ENCODE data around the gene FUT6.
"Not testable (repeated sequence)": the region's sequence is repeated elsewhere in the genome, so short reads cannot be mapped to it uniquely, and the experiment has no call there.

FUT6 gene

DNA sequence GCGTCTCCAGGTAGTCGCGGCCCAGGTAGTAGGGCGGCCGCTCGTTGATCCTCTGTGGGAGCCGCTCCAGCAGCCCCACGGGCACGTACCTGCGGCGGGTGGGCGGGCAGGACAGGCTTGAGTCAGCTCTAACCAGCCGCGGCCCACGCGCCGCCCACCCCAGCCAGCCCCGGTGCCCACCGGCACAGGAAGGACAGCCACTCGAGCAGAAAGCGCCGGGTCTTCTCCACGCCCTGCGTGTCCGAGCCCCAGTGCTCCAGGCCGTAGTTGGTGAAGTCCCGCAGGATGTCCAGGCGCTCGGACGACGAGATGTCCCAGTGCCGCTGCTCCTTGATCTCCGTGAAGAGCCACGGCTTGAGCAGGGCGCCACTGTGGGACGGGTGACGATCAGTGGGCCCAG, 54.1 kb downstream of the FUT6 start:
- no peak for DNase-seq (ENCODE audit: low spot score)
- no peak overlapping the region for H3K27ac ChIP-seq
- TF ChIP-seq, protein P1, sequence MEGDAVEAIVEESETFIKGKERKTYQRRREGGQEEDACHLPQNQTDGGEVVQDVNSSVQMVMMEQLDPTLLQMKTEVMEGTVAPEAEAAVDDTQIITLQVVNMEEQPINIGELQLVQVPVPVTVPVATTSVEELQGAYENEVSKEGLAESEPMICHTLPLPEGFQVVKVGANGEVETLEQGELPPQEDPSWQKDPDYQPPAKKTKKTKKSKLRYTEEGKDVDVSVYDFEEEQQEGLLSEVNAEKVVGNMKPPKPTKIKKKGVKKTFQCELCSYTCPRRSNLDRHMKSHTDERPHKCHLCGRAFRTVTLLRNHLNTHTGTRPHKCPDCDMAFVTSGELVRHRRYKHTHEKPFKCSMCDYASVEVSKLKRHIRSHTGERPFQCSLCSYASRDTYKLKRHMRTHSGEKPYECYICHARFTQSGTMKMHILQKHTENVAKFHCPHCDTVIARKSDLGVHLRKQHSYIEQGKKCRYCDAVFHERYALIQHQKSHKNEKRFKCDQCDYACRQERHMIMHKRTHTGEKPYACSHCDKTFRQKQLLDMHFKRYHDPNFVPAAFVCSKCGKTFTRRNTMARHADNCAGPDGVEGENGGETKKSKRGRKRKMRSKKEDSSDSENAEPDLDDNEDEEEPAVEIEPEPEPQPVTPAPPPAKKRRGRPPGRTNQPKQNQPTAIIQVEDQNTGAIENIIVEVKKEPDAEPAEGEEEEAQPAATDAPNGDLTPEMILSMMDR (IDR thresholded peaks at IDR 0.05): no peak
- no peak overlapping the region for H3K4me3 ChIP-seq

DNA sequence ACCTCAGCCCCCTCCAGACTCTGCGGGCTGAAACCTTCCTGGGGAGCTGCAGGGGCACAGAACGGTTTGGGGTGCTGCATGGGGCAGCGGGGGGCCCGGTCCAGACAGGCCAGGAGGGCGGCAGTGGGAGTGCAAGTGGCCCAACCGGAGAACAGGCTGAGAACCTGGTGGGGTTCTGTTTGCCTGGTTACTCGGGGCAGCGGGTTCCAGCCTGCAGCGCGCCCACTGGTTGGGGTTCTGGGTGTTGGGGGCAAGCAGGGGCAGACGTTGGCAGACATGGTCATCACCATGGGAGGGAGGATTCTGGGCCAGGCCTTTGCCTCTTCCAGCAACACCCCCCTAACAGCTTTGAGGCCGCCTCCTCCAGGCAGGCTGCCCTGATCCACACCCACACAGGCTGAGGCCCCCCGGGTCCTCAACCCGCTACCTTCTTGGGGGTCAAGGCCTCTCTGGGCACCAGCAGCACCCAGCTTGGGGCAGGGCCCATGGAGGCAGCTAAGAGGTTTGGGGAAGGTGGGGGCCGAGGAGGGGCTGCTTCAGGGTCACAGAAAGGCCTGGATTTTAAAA, 54.8 kb downstream of the FUT6 start, which contains the start of gene PRR22:
Gene PRR22, minus strand, starts transcription at position 166 of the 567 bp plus-strand sequence. Its CDS starts 86 bp downstream, at position 80.
- no peak within 1 kb of the TSS for H3K27ac ChIP-seq

DNA sequence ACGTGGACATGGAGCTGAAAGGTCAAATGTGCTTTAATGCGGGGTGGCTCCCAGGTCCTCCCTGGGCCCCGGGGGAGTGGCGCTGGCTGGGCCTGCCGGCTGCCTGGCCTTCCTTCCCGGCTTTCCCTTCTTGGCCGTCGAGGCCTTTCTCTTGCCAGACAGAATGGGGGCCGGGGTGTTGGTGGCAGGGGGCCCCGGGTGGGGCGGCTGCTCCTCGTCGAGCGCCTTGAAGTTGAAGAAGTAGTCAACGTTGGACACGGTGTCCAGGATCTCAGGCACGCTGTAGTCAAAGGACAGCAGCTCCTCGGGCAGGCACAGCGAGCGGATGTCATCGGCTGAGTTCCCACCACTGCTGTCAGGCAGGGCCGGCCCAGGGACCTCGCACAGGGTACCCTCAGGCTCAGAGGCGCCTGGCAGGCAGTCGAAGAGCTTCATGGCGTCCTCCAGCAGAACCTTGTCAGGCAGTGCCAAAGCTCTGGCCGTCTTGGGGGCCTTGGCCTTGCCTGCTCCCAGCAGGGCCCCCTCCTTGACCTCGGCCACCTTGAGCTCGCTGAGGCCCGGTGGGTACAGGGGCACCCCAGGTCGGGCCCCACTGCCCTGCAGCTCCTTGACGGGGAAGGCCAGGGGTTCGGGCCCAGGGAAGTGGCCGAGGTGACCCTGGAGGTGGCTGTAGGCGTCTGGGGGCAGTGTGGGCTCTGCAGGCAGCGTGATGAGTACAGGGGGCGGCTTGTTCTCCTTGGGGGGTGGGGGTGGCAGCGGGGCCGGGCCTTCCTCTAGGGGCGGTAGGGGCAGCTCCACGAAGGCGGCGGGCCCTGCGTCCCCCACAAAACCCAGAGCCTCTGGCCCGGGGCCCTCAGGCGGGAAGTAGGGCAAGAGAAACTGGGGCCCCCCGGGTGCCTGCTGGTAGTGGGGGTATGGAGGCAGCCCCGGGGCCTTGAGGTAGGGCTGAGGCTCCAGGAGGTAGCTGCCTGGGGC, 56.3 kb downstream of the FUT6 start:
- no peak overlapping the region for H3K4me3 ChIP-seq
- TF ChIP-seq, protein P1 (IDR thresholded peaks at IDR 0.05): no peak
- no peak for DNase-seq (ENCODE audit: low spot score)
- no peak overlapping the region for H3K27ac ChIP-seq

More for the DNA sequence above, 54.8 kb downstream of the FUT6 start, which contains the start of gene PRR22:
- DNase-seq (ENCODE audit: low spot score): no peak
- TF ChIP-seq, protein P1 (IDR thresholded peaks at IDR 0.05): no peak
- H3K4me3 ChIP-seq: no peak within 1 kb of the TSS

DNA sequence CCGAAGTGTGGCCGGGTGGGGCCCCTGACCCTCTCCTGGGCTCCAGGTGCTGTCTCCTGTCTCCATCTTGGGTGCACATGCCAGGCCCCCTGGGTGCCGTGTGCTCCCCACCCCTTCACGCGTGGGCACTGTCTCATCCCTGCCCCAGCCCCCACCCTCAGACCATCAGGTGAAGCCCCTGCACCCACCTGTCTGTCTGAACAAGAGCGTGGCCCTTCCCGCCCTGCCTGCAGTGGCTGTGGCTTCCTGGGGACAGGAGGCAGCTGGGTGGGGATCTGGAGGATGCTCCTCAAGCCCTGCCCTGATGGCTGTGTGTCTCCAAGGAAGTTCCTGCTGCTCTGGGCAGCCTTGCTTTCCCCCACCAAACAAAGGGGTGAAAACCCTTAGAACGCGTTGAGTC, 57.2 kb downstream of the FUT6 start:
- no peak overlapping the region for H3K4me3 ChIP-seq
- no peak for DNase-seq (ENCODE audit: low spot score)
- TF ChIP-seq, protein P1 (IDR thresholded peaks at IDR 0.05): no peak
- no peak overlapping the region for H3K27ac ChIP-seq

DNA sequence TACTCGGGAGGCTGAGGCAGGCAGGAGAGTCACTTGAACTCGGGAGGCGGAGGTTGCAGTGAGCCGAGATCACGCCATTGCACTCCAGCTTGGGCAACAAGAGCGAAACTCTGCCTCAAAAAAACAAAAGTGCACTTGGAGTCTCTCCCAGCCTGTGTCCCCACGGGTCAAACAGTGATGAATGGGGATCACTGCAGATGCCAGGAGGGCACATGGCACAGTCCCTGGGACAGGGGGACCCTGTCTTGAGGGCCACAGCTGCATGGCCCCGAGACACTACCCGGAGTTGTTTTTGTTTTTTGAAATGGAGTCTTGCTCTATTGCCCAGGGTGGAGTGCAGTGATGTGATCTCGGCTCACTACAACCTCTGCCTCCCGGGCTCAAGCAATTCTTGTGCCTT, 58.6 kb downstream of the FUT6 start:
- H3K4me3 ChIP-seq; H3K27ac ChIP-seq; DNase-seq (ENCODE audit: low spot score): not testable (repeated sequence)

Data from coronary artery (tissue), 2 donors.